Activated CD8-positive, alpha-beta memory T cell treated with anti-CD3 and anti-CD28 coated beads, Interleukin-2, amount 50 U/mL, for 24 hours (primary cell): ENCODE measurements around the gene MAP7D1.

ENCODE experiments used
- DNase-seq: peaks from one replicate; pipeline ENCODE4 v3.0.0-alpha.2; 2020; ENCODE audit errors: extremely low read depth

Gene MAP7D1

DNA sequence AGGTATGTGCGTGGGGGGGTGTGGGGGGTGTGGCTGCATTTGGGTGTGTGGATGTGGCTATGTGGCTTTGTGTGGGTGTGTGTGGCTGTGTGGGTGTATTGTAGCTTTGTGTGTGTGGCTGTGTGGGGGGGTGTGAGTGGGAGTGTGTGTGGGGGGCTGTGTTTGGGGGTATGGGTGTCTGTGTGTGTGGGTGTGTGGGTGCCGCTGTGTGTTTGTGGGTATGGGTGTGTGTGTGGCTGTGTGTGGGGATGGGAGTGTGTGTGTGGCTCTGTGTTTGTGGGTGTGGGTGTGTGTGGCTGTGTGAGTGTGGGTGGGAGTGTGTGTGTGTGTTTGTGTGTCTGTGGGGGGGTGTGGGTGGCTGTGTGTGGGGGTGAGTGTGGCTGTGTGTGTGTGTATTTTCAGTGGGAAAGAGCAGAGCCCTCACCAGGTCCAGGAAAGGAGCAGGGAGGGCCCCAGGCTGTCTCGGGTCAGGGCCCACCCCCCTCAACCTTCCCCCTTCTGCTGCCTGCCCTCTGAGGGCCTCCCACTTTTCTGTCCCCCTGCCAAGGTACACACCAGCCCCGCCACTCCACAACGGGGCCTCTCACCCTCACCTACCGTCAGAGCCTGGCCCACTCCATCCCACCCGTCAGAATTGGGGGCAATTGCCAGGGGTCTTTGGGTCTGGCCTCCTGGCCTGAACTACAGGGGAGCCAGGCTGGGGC is 29.0 kb upstream of the MAP7D1 start:
- no peak for DNase-seq

DNA sequence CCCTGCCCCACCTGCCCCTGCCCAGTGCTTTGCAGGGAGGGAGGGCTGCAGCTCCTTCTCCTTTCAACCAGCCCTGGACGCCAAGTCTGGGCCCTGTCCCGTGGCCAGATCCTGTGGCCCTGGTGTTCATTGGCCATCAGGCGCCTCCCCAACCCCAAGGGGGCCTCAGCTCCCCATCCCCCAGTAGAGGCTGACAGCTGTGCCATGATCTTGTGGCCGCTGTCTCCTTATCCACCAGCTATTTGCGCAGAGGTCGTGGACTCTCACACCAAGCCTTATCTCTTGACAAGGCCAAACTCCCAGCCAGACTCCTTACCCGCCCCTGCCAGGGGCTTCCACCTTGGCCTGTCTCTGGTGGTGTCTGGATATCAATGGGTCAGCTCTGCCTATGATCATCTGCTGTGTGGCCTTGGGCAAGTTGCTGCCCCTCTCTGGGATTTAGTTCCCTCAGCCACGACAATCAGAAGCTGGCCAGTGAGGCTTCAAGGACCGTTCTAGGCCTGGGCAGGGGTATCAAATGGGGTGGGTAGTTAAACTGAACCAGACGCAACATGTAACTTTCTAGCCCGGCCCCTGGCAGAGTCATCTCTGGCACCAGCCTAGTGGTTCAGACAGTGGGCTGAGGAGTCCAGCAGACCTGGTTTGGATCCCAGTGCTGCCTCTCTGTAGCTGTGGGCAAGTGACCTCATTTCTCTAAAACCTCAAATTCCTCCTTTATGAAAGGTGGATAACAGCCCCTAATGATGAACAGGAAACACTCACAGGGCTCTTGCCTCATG is 27.6 kb upstream of the MAP7D1 start:
- no peak for DNase-seq

DNA sequence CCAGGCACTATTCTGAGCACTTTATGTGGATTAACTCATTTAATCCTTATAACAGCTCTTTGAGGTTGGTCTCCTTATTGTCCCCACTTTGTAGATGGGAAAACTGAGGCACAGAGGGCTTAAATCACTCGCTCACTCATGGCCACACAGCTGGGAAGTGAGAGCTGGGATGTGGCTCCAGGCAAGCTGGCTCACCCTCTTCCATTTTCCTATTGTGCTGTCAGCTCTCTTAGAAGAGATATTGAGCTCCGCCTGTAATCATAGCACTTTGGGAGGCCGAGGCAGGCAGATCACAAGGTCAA is 27.1 kb upstream of the MAP7D1 start:
- DNase-seq: no peak

DNA sequence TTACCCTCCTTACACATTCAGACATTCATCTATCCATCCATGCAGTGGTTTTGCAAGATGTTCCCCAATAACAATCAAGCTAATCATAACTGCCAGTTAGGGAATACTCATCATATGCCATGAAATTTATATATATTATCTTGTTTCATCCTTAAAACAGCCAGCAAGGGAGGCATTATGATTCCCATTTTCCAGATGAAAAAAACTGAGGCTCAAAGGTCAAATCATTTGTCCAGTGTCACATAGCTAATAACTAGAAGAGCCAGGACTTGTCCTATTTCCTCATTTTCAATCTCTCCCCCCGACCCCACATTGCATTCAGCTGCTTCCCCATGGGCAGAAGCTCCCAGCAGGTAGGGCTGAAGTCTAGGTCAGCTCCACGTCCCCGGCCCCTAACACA is 23.9 kb upstream of the MAP7D1 start:
- DNase-seq: no peak

DNA sequence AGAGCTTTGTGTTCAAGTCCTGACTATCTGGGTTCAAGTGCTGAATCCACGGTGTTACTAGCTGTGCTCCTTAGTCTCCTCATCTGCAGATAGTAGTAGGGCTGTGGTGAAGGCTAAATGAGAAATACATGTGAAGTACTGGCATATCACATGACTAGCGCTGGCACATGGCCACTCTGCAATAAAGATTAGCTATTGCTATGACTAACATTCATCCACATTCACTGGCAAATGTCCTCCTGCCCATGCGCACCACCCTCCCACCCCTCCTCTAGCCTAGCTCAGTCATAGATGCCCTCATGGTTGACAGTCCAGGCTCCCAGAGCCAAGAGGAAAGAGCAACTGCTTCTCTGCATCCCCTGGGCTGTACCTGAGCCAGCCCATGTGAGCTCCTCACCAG is 22.5 kb upstream of the MAP7D1 start:
- no peak for DNase-seq

DNA sequence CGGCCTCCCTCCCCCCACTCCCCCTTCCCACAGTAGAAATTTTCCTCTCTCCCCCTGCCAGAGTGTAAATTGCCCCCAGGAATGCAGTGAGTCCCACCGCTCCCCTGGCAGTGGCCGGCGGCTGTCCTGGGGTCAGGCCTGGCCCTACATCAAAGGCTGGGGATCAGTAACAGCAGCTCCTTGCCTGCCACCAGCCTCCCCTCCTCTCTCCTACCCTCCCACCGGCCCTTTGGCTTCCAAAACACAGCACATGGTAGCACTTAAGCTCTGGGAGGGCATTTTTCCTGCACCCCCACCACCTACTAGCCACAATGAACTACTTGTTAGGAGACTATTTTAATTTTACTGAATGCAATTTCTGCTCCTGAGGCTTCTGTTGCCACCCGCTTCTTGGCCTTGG is 21.9 kb upstream of the MAP7D1 start:
- DNase-seq: no peak

DNA sequence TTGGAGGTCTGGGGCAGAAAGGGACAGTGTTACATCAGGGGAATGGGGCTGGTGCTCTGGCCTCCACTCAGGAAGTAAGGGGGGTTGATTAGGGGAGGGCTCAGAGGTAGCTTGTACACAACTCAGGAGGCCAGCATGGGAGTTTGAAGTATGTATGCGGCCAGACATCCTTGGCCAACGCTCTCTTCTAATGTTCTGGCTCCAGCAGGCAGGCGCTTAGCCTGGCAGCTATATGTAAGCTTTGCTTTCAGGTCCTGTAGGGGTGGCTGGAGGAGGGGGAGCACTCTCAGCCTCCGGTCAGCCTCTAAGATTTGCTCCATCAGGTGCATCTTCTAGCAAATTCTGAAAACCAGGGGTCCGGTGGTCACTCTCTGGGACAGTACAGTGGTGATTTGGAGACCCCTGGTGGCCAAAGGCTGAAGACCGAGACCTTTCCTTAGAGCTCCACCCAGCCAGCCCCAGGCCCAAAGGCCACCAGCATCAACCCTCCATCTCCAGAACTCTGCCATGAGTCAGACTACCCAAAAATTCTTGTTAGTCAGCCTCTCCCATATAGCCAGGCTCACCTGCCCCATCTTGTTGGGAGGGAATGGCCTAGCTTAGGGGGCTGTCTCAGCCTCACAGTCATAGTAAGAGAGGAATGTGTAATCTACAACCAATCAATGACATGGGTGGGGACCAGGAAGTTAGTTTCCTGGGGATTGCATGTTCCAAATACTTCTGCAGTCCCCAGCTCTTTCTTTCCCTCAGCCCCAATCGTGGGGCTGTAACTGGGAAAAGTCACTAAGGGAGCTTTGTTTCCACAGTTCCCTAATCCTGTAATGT is 21.2 kb upstream of the MAP7D1 start:
- no peak for DNase-seq

DNA sequence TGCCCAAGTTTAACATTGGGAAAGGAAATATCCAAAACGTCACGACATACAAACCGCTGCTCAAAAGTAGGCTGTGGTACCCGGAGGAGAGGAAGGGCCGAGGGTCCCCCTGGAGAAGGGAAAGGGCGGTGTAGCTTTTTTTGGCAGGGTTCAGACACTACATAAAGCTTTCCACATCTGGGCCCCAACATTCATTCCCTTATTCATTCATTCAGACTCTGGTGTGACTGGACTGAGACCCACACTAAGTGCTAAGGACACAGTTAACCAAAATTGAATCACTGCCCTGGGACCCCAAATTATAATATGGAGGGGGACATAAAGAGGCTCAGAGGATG is 20.7 kb upstream of the MAP7D1 start:
- no peak for DNase-seq

DNA sequence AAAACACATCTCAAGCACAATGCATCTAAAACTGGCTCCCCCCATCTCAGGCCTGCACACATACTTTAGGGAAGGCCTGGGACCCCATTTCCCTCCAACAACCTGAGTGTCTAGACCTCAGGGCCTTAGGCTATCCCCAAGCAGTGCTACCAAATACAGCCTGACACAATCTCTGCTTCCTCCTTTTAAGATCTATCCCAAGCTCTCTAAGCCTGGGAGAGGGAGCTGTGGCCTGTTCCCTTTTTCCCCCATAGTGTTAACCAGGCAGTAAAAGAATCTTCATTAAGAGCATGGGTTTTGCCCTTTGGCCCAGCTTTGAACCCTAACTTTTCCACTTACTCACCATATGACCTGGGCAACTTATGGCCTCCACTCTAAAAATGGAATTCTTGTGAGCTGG is 20.2 kb upstream of the MAP7D1 start:
- DNase-seq: no peak

DNA sequence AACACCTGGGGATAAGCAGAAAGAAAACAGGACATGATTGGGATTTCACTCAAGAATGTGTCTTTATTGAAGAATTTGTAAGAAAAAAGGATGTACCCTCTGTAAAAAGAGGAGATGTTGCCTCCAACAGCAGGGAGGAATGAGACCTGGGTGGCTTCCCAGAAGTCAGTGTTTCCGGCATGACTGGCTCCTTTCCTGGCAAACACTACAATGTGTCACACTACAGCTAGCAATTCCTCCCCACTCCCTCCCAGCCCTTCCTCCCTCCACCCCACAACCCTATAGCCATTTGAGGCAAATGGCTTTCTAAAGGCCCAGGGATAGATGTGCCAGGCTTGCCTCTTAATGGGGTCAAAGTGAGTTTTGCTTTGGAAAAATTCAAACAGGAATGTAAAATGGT is 19.4 kb upstream of the MAP7D1 start:
- no peak for DNase-seq

DNA sequence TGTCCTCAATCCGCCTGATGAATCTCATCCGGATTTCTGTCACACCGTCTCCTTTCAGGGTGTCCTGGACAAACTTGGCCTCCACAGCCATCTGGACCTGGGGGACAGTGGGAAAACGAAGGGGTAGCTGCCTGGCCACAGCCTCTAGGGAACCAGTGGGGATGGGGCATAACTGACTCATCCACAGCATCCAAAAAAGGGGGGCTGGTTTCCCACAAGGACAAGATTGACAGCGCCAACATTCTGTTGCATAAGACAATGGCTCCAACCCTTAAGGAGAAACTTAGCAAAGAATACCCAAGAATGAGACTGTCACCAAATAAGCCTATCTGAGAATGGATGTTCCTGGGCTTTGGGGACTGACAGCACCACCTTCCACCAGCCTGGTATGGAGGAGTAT is 18.7 kb upstream of the MAP7D1 start:
- no peak for DNase-seq

DNA sequence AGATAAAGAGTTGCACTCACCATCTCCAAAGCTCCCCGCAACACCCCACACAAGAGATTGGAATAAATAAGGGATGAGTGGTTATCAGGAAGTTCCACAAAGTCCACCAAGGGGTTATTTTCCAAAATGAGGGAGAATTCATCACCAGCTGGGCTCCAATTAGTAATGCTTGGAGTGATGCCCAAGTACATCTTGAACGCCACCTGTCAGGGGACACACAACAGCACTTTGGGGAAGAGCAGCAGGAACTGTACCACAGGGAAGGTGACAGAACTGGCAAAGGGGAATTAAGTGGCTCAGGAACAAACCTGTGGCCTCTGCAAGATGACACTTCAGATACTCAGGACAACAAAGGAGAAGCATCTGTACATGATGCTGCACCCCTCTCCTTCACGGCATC is 18.2 kb upstream of the MAP7D1 start:
- DNase-seq: no peak

DNA sequence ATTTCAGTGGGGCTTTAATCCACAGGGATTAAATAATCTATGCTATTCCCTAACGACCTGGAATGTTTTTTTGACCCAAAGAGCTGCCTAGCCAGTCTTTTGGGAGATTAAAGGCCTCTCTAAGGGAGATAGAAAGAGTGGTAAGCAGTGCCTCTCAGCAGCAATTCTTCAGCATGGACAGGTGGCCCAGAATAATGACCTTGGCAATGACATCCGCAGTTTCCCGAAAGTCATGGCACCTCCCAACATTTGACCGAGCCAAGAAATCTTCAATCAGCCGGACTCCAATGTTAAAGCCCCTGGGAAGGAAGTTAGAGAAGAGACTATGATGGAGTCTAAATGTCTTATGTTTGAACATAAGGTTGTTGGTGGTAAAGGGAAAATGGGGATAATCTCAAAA is 16.4 kb upstream of the MAP7D1 start:
- no peak for DNase-seq

DNA sequence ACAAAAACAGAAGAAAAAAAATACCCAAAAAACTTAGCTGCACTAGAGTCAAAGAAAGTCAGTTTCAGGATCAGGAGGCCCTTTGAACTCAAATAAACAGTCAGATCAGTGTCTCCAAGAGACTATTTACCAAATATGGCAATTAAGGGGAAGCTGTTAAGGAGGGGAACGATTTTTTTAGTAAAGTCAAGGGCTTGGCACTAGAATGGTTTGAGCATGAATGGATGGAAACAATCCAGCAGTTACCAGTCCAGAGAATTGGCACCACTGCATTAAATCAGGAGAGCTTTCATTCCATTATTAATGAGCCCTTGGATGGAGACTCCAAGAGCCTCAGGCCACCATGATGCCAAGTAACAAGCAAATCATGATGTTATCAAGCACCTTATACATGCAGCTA is 13.8 kb upstream of the MAP7D1 start:
- no peak for DNase-seq

DNA sequence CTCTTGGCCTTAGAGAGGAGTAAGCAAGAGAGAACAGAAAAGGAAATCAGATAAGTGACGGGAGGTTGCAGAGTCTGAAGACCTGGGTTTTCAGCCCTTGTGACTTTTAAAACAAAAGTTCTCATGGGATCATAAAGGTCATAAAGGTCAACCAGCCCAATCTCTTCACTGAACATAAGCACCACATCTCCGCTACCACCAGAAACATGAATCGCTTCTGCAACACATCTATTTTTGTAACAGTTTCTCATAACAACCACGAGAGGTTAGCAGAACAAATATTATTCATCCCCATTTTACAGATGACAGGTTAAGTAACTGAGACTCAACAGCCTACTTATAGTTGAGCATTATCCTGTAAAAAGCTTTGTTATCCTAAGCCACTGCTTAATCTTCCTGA is 12.5 kb upstream of the MAP7D1 start:
- no peak for DNase-seq

DNA sequence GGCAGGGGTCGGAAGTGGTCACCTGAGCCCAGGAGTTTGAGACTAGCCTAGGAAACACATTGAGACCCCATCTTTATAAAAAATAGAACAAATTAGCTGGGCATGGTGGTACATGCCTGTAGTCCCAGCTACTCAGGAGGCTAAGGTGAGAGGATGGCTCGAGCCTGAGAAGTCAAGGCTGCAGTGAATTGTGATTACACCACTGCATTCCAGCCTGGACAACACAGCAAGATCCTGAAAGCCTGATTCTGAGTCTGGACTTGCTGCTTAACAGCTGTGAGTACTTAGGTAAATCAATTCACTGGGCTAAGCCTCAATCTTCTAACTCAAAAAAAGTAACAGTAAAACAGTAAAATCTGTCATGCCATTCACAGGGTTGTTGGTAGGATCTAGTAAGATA is 11.5 kb upstream of the MAP7D1 start:
- no peak for DNase-seq

DNA sequence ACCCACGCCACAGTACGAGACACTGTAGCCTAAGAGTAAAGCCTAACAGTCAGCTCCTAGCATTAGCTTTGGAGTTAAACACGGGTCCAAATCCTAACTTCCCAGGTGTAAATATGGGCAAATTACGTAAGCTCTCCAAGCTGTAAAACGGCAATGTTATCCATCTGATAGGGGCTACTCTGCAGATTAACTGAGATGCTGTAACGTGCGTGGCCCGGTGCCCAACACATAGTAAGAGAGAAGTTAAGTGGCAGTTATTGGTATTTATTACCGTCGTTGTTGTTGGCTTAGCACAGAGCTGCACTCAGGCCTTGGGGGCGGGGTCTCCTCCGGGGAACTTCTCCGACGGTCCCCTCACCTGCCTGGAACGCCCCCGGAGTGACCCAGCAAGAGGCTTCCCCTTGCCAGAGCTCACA is 7.1 kb upstream of the MAP7D1 start:
- no peak for DNase-seq

DNA sequence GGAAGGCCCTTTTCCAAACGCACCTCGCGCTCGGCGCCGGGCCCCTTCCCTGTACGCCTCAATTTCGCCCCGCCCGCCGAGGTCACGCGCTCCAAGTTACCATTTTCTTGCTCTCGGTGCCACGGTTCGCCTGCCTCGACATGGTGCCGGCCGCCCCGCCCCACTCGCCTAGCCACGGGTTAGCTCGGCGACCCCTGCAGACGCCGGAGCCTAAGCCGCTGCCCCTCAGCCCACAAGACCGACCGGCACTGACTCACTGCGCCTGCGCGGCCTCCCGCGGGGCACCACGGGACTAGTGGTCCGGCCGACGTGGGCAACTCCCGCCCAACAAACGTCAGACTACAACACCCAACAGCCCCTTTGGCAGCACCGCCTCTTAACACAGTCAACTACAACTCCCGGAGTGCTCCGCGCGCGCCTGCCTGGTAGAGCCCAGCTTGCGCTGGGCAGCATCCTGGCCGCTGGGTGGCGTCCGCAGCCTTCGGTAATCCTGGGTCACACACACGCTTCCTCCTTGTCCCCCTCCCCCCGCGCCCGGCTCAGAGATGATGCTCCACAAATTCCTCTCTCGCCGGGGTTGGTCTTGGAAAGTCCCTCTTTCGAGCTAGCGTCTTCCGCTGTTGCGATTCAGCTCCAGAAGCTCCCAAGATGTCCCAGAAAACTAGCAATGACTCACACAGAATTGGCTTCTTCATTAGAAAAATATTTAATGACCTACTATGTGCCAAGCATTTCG is 6.6 kb upstream of the MAP7D1 start, which contains the start of gene TRAPPC3:
Gene TRAPPC3 (minus strand): TSS at position 250 of the 736 bp plus-strand sequence. CDS start 108 bp downstream, at position 142.
- DNase-seq: peak; percentile 99

DNA sequence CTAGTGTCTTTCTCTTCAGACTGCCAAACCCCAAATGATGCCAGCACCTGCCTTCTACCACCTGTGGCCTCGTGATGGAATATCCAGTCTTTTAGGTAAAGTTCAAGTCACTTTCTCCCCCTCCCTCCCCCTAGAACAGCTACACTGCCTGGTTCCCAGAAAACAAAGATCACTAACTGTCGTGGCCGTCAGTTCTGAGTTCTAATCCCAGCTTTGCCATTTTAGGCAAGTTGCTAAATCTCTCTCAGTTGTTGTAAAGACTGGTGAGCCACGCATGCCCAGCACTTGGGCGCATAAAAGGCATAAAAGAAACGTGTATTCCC is 6.0 kb upstream of the MAP7D1 start:
- DNase-seq: no peak

DNA sequence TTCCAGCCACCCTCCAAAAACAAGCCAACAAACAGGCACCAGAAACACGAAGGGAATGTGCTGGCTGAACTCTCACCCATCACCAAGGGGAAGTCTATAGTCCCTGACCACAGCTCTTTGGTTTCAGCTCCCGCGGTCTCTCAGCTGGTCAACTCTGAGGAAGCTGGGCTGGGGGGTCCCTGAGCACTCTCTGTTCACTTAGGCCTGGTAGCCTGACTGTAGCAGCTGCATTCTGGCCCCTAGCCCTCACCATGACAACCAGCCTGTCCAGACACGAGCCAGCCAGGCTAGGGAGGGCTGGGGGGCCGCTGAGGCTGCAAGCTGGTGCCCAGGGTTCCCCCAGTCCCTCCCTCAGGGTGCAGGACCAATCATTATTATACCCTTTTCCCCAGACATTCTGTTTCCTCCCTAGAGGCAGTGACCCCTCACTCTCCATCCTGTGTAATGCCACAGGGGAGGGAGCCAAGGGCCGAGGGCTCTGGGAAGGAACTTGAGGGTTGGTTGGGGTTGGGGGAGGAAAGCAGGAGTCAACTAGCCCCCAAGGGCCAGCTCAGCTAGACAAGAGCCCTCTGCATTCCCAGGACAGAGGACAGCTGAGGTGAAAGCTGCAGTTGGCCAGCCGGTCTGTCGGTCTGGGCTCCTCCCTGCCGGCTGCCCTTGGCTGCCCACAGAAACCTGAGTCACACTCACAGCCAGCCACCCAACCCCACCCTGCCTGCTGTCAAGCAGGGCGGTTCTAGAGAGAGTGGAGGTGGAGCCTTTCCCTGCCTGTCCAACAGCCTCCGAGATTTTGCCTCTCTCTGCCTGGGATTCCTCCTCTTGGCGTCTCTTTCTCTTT is 5.4 kb upstream of the MAP7D1 start:
- no peak for DNase-seq

DNA sequence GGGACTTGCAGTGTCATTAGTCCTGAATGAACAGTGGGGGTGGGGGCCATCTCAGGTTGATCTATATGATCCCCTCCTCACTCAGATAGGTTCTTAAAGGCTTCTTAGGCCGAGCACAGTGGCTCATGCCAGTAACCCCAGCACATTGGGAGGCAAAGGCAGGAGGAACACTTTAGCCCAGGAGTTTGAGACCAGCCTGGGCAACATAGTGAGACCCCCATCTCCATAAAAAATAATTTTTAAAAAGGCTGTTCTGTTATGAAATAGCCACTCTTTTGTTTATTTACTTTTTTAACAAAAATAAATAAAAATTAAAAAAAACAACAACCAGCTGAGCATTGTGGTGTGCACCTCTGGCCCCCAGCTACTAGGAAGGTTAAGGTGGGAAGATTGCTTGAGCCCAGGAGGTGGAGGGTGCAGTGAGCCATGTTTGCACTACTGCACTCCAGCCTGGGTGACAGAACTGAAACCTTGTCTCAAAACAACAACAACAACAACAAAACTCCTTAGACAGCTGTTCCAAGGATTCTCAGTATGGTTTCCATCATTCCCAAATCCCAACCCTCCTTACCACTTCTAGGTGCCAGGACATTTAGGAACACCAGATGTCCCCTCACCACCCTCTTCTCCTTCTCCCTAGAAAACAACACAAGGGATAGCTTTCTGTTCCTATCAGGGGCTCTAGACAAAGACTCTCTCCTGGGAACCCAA is 4.7 kb upstream of the MAP7D1 start:
- no peak for DNase-seq
